Measurements from ENCODE around the gene TYRO3. TPM values are rescaled to one million over a fixed set of nuclear protein-coding genes. Genes with fewer than 3 reads are reported as not detected.

TYRO3 gene
- total and polyA plus RNA-seq, 2 experiments from 2014 or later = 5.2 to 7.9 TPM

- no peak overlapping the region for H3K4me3 ChIP-seq
- H3K27me3 ChIP-seq (replicated peaks; ENCODE audit: insufficient read depth) = no peaks in the 10 kb centered on the region
- no peaks in the 10 kb centered on the region for H3F3A ChIP-seq (ENCODE audit: insufficient read depth)
- 93 to 96% methylated on average over 13 of the region's 13 CpGs for WGBS, 2 experiments (ENCODE audit: low coverage in 1 of 2, low lambda C conversion rate in 2 of 2, missing lambda C conversion rate in 2 of 2)
- no peaks in the 10 kb centered on the region for H3K36me3 ChIP-seq (ENCODE audit: low read depth)
- H3K9me2 ChIP-seq (ENCODE audit: insufficient read depth) = no peaks in the 10 kb centered on the region
- no peaks in the 10 kb centered on the region for H3K4me1 ChIP-seq (ENCODE audit: insufficient read depth)
- no peak for TF ChIP-seq EZH2phosphoT487 (IDR thresholded peaks at IDR 0.05; ENCODE audit: insufficient read depth, low read depth)
- no peak for TF ChIP-seq EZH2 (IDR thresholded peaks at IDR 0.05; ENCODE audit: insufficient read depth, poor library complexity, severe bottlenecking)
- no peak for DNase-seq
- H2AFZ ChIP-seq = no peak overlapping the region
- in situ Hi-C loops (cut with MboI) = no loop called here
- no peaks in the 10 kb centered on the region for H3K9me3 ChIP-seq (ENCODE audit: low read depth)
- no peaks in the 10 kb centered on the region for H4K20me1 ChIP-seq (ENCODE audit: insufficient read depth)
- no peak overlapping the region for H3K9ac ChIP-seq
- H3K27ac ChIP-seq = no peak overlapping the region
- H3K4me2 ChIP-seq (ENCODE audit: unreplicated experiment) = no peak overlapping the region
- H3K79me2 ChIP-seq (ENCODE audit: insufficient read depth) = no peaks in the 10 kb centered on the region
Measured at GRCh38 chr15:41573396-41573795, 14.4 kb downstream of the TYRO3 start.

GRCh38 chr15:41574158-41574557 is 15.1 kb downstream of the TYRO3 start:
- TF ChIP-seq EZH2phosphoT487 (IDR thresholded peaks at IDR 0.05; ENCODE audit: insufficient read depth, low read depth) (no peak), EZH2 (IDR thresholded peaks at IDR 0.05; ENCODE audit: insufficient read depth, poor library complexity, severe bottlenecking) (no peak)
- Histone ChIP-seq H3K9me3 (ENCODE audit: low read depth) (no peaks in the 10 kb centered on the region), H4K20me1 (ENCODE audit: insufficient read depth) (no peaks in the 10 kb centered on the region), H3K79me2 (ENCODE audit: insufficient read depth) (no peaks in the 10 kb centered on the region), H3K9ac (no peak overlapping the region), H3F3A (ENCODE audit: insufficient read depth) (no peaks in the 10 kb centered on the region), H3K4me3 (no peak overlapping the region), H3K36me3 (ENCODE audit: low read depth) (no peaks in the 10 kb centered on the region), H3K4me2 (ENCODE audit: unreplicated experiment) (no peak overlapping the region), H2AFZ (no peak overlapping the region), H3K27ac (no peak overlapping the region), H3K27me3 (replicated peaks; ENCODE audit: insufficient read depth) (no peaks in the 10 kb centered on the region), H3K4me1 (ENCODE audit: insufficient read depth) (no peaks in the 10 kb centered on the region), H3K9me2 (ENCODE audit: insufficient read depth) (no peaks in the 10 kb centered on the region)
- in situ Hi-C loops (cut with MboI) = no loop called here
- 96 to 98% methylated on average over 2 of the region's 2 CpGs for WGBS, 2 experiments (ENCODE audit: low coverage in 1 of 2, low lambda C conversion rate in 2 of 2, missing lambda C conversion rate in 2 of 2)
- DNase-seq = no peak

GRCh38 chr15:41575282-41575681 is 16.3 kb downstream of the TYRO3 start:
- in situ Hi-C loops (cut with MboI) = no loop called here
- H3F3A ChIP-seq (ENCODE audit: insufficient read depth) = no peaks in the 10 kb centered on the region
- no peaks in the 10 kb centered on the region for H3K9me2 ChIP-seq (ENCODE audit: insufficient read depth)
- no peaks in the 10 kb centered on the region for H3K27me3 ChIP-seq (replicated peaks; ENCODE audit: insufficient read depth)
- H3K4me1 ChIP-seq (ENCODE audit: insufficient read depth) = no peaks in the 10 kb centered on the region
- H3K36me3 ChIP-seq (ENCODE audit: low read depth) = no peaks in the 10 kb centered on the region
- WGBS, 2 experiments (ENCODE audit: low coverage in 1 of 2, low lambda C conversion rate in 2 of 2, missing lambda C conversion rate in 2 of 2) = 77 to 83% methylated on average over 5 to 6 of the region's 6 CpGs
- no peak for DNase-seq
- no peaks in the 10 kb centered on the region for H4K20me1 ChIP-seq (ENCODE audit: insufficient read depth)
- H3K4me3 ChIP-seq = no peak overlapping the region
- no peak overlapping the region for H3K9ac ChIP-seq
- H3K79me2 ChIP-seq (ENCODE audit: insufficient read depth) = no peaks in the 10 kb centered on the region
- no peak overlapping the region for H3K4me2 ChIP-seq (ENCODE audit: unreplicated experiment)
- H2AFZ ChIP-seq = no peak overlapping the region
- H3K27ac ChIP-seq = no peak overlapping the region
- H3K9me3 ChIP-seq (ENCODE audit: low read depth) = no peaks in the 10 kb centered on the region
- no peak for TF ChIP-seq EZH2 (IDR thresholded peaks at IDR 0.05; ENCODE audit: insufficient read depth, poor library complexity, severe bottlenecking)
- TF ChIP-seq EZH2phosphoT487 (IDR thresholded peaks at IDR 0.05; ENCODE audit: insufficient read depth, low read depth) = no peak

- no peak for DNase-seq
- Histone ChIP-seq H3K4me1 (ENCODE audit: insufficient read depth) (no peaks in the 10 kb centered on the region), H3F3A (ENCODE audit: insufficient read depth) (no peaks in the 10 kb centered on the region), H3K4me2 (ENCODE audit: unreplicated experiment) (no peak overlapping the region), H2AFZ (no peak overlapping the region), H3K27me3 (replicated peaks; ENCODE audit: insufficient read depth) (no peaks in the 10 kb centered on the region), H3K9ac (no peak overlapping the region), H3K9me3 (ENCODE audit: low read depth) (no peaks in the 10 kb centered on the region), H3K9me2 (ENCODE audit: insufficient read depth) (no peaks in the 10 kb centered on the region), H3K36me3 (ENCODE audit: low read depth) (no peaks in the 10 kb centered on the region), H4K20me1 (ENCODE audit: insufficient read depth) (no peaks in the 10 kb centered on the region), H3K79me2 (ENCODE audit: insufficient read depth) (no peaks in the 10 kb centered on the region), H3K27ac (no peak overlapping the region), H3K4me3 (no peak overlapping the region)
- TF ChIP-seq EZH2phosphoT487 (IDR thresholded peaks at IDR 0.05; ENCODE audit: insufficient read depth, low read depth) (no peak), EZH2 (IDR thresholded peaks at IDR 0.05; ENCODE audit: insufficient read depth, poor library complexity, severe bottlenecking) (no peak)
- in situ Hi-C loops (cut with MboI) = no loop called here
- WGBS, 2 experiments (ENCODE audit: low coverage in 1 of 2, low lambda C conversion rate in 2 of 2, missing lambda C conversion rate in 2 of 2) = 94 to 96% methylated on average over 12 of the region's 12 CpGs
Measured at GRCh38 chr15:41577863-41578735, 19.1 kb downstream of the TYRO3 start.
